Tibial nerve (tissue), 4 donors: ENCODE data around the gene FBXW12. TPM values are rescaled to one million over a fixed set of nuclear protein-coding genes. Genes with fewer than 3 reads are reported as not detected.

ENCODE experiments used
- DNase-seq, 2 donors: peaks; one replicate each; pipeline ENCODE4 v3.0.0-alpha.2; 2019; ENCODE audit warnings: low spot score in 2 of 2
- H3K27ac ChIP-seq, 4 donors: fragments of 200-600 bp; sonication (generic) in 3 of 4; one replicate each; pipeline ENCODE4 v1.5.1; 2017 to 2019; ENCODE audit warnings: mild to moderate bottlenecking in 1 of 4
- H3K27me3 ChIP-seq, 2 donors: fragments of 200-600 bp; sonication (generic) in 1 of 2; one replicate each; pipeline versions ENCODE4 v1.5.1 to v1.6.0; 2017 to 2019
- H3K36me3 ChIP-seq, 3 donors: fragments of 200-600 bp; sonication (generic); one replicate each; pipeline ENCODE4 v1.5.1; 2018 to 2019
- H3K4me1 ChIP-seq, 4 donors: fragments of 200-600 bp; sonication (generic) in 3 of 4; one replicate each; pipeline ENCODE4 v1.5.1; 2017 to 2019
- H3K4me3 ChIP-seq, 4 donors: fragments of 200-600 bp; sonication (generic) in 3 of 4; one replicate each; pipeline ENCODE4 v1.5.1; 2017 to 2019; ENCODE audit warnings: mild to moderate bottlenecking in 1 of 4, moderate library complexity in 1 of 4
- H3K9me3 ChIP-seq, 4 donors: fragments of 200-600 bp; sonication (generic) in 3 of 4; one replicate each; pipeline ENCODE4 v1.5.1; 2017 to 2019
- CTCF ChIP-seq, 5 experiments: fragments of 200-600 bp in 3 of 5; fragments of 450-650 bp in 2 of 5; sonication (generic) in 3 of 5; IDR thresholded peaks; one replicate each; pipeline ENCODE4 v1.5.1; 2016 to 2019; ENCODE audit warnings: antibody characterized with exemption in 5 of 5, mild to moderate bottlenecking in 3 of 5, moderate library complexity in 2 of 5
- EP300 ChIP-seq, 2 donors: sonication (generic); formaldehyde crosslinking; IDR thresholded peaks; one replicate each; pipeline ENCODE4 v1.6.1; 2017; ENCODE audit warnings: antibody characterized with exemption in 2 of 2, mild to moderate bottlenecking in 1 of 2
- POLR2A ChIP-seq, 2 donors: fragments of 450-650 bp; IDR thresholded peaks; one replicate each; pipeline ENCODE4 v1.6.1; 2017; ENCODE audit warnings: antibody characterized with exemption in 2 of 2, mild to moderate bottlenecking in 2 of 2, moderate library complexity in 2 of 2
- WGBS, 2 donors: methylation state at CpG; one replicate each; pipeline ENCODE4 v1.1.5; 2018; 5-methylcytosine and 5-hydroxymethylcytosine counted together
- total RNA-seq, 4 donors: library from RNA; depleted of rRNA; stranded (reverse); fragments of >200 nt; gene quantifications; one replicate each; pipeline ENCODE4 v1.1.0, GENCODE V29; 2016

Gene FBXW12
- total RNA-seq, 4 donors from 2014 or later: not detected

- peak in 1 of 5 experiments; percentile 3 for TF ChIP-seq CTCF (IDR thresholded peaks at IDR 0.05)
- no peak for TF ChIP-seq POLR2A (IDR thresholded peaks at IDR 0.05)
- Histone ChIP-seq H3K27me3 (no peaks in the 10 kb centered on the region), H3K9me3 (no peaks in the 10 kb centered on the region), H3K36me3 (peaks cover 0 to 17% (median 4%) of the 10 kb centered on the region in 3 donors), H3K4me1 (peaks cover 0 to 74% (median 27%) of the 10 kb centered on the region in 4 donors), H3K4me3 (peak overlapping the region in 1 of 4 donors; percentile 40), H3K27ac (peak overlapping the region; percentile 60 to 98 (median 79))
- 77 to 79% methylated on average over 16 of the region's 16 CpGs for WGBS, 2 donors
- no peak for DNase-seq
These were observed 60.7 kb downstream of the FBXW12 start for GRCh38 chr3:48432411-48433371.

DNA sequence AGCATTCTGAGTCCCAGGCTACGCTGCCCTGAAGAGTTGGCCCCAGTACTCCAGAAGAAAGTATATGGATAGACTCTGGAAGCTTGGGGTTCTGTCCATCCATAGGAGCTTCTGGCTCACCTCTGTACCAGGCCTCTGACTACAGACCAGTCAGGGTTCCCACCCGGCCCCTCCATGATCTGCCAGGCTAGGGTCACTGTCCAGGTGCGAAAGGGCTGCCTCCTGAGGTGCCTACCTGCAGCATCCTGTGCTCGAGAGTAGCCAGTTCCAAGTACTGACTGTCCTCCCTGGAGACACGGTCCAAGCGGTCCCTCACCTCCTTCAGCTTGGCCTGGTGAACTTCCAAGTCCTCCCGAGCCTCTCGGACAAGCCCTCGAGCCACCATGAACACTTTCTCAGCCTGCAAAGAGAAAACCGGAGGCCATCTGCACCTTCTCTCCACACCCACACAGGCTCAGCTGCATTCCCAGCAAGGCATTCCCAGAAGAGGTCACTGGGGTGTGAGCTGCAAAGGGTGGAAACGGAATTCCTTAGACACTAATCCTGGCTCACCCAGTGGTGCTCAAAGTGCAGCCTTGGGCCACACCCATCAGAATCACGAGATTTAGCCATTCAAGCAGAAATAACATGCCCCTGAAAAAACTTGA, 61.6 kb downstream of the FBXW12 start:
- WGBS, 2 donors: 53 to 60% methylated on average over 9 to 11 of the region's 12 CpGs
- DNase-seq: peak in 1 of 2 donors; percentile 46
- Histone ChIP-seq H3K36me3 (peaks cover 0 to 17% (median 4%) of the 10 kb centered on the region in 3 donors), H3K4me3 (peak overlapping the region in 3 of 4 donors; percentile 23 to 40 (median 27)), H3K27me3 (no peaks in the 10 kb centered on the region), H3K27ac (peak overlapping the region; percentile 60 to 98 (median 79)), H3K9me3 (no peaks in the 10 kb centered on the region), H3K4me1 (peaks cover 0 to 65% (median 23%) of the 10 kb centered on the region in 4 donors)
- peak in 1 of 2 donors; percentile 46 for TF ChIP-seq POLR2A (IDR thresholded peaks at IDR 0.05)
- peak; percentile 19 to 76 for TF ChIP-seq EP300 (IDR thresholded peaks at IDR 0.05)
- TF ChIP-seq CTCF (IDR thresholded peaks at IDR 0.05): no peak

DNA sequence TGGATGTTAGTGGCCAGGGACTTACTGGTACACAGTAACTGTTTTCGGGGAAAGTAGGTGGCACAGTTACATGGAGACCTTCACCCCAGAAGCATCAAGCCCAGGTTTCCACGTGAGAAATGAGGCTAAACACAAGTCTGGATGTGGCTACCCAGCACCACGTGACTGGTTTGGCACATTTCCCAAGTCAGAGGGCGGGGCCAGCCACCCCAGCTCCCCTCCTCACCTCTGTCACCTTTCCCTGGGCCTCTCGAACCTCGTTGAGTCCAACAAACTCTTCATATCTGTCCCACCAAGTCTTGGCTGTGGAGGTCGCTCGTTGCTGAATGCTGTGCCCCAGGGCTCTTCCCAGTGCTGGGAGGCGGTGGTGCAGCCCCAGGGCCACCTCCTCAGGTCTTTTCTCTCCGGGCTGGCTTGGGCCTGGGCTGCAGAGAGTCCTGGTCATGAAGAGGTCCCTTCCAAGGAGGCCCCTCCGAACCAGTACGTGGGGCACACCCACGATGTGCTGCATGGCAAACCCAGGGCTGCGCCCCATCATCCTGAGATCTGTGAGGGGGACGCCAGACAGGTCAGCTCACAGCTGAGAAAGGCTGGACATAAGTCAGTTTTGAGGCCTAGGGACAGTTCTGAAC, 62.7 kb downstream of the FBXW12 start:
- H3K4me1 ChIP-seq: peaks cover 0 to 72% (median 27%) of the 10 kb centered on the region in 4 donors
- peak overlapping the region; percentile 60 to 98 (median 79) for H3K27ac ChIP-seq
- H3K9me3 ChIP-seq: no peaks in the 10 kb centered on the region
- WGBS, 2 donors: 68 to 71% methylated on average over 11 to 15 of the region's 15 CpGs
- TF ChIP-seq EP300 (IDR thresholded peaks at IDR 0.05) (no peak), POLR2A (IDR thresholded peaks at IDR 0.05) (no peak), CTCF (IDR thresholded peaks at IDR 0.05) (no peak)
- no peaks in the 10 kb centered on the region for H3K27me3 ChIP-seq
- no peak overlapping the region for H3K4me3 ChIP-seq
- DNase-seq: no peak
- H3K36me3 ChIP-seq: peaks cover 0 to 17% (median 4%) of the 10 kb centered on the region in 3 donors

GRCh38 chr3:48435223-48435595, 63.2 kb downstream of the FBXW12 start:
- 75 to 86% methylated on average over 4 of the region's 4 CpGs for WGBS, 2 donors
- Histone ChIP-seq H3K4me1 (peaks cover 0 to 68% (median 26%) of the 10 kb centered on the region in 4 donors), H3K27me3 (no peaks in the 10 kb centered on the region), H3K9me3 (no peaks in the 10 kb centered on the region), H3K27ac (peak overlapping the region; percentile 60 to 98 (median 79)), H3K4me3 (no peak overlapping the region), H3K36me3 (peaks cover 0 to 17% (median 4%) of the 10 kb centered on the region in 3 donors)
- no peak for TF ChIP-seq POLR2A (IDR thresholded peaks at IDR 0.05)
- no peak for TF ChIP-seq EP300 (IDR thresholded peaks at IDR 0.05)
- no peak for TF ChIP-seq CTCF (IDR thresholded peaks at IDR 0.05)
- DNase-seq: no peak
